T-helper 1 cell treated with Interleukin-12 subunit alpha and Interleukin-12 subunit beta and Interleukin-4 antibody, amounts not matched to agents 30 ng/mL and 1 ng/mL, for 36 hours (primary cell): Measurements from ENCODE around the gene MEG3. TPM values are rescaled to one million over a fixed set of nuclear protein-coding genes. Genes with fewer than 3 reads are reported as not detected.

ENCODE experiments used
- intact Hi-C: fragments of 100-400 bp; cut with micrococcal nuclease; formaldehyde crosslinking; loops from one replicate; pipeline ENCODE4 v1.15.1; 2024
- total RNA-seq: library from RNA; stranded (reverse); gene quantifications from 2 replicates; pipeline ENCODE4 v1.2.3, GENCODE V29; 2022

MEG3 gene
- total RNA-seq, 1 donor from 2014 or later = not detected

DNA sequence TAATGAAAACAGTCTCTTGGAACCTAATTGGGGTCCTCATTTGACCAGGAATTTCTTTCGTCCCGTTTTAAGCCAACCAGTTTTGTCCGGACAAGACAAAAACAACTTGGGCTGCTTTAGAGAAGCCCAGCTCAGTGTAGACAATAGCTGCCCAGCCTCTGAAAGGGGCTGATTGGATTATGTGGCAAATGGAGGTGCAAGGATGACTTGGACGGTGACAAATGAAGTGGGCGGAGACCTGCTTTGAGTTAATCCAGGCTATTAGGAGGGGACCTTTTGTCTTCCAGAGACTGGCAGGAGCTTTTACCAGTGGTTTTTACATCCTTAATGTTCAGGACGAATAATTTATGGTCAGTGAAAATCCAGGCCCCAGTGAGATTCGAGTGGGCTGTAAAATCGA, 4.8 kb downstream of the MEG3 start:
- intact Hi-C loops = no loop called here

GRCh38 chr14:100832311-100832960, 6.5 kb downstream of the MEG3 start:
- intact Hi-C loops = no loop called here

DNA sequence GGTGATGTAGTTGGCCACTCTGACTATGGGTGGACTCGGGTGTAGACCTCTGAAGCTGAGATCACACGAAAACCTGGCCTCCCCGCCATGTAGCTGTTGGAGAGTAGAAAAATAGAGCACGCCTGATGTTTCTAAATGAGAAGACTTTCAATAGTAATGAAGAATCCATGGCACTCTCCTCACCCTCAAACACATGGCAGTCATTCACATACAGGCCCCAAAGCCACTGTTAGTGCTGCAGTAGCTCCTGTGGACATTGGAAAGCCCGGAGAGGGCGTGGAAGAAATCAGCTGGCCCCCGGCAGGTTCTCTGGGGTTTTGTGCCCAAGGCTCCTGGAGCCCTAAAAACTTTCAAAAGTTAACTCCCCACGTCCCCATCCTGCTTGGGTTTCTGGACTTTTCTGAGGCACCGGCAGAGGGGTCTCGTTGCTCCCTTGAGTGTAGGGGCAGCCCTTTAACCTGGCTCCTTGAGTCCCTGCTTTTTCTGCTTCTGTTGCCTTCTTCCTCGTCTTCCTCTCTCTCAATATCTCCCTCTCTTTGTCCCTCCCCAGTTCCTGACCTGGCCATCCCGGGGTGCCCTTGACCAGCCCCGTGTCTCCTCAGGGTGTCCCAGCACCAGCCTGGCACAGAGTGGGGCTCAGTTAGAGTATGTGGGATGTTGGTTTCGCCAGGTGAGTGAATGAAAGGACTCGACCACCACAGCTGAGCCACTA, 8.3 kb downstream of the MEG3 start:
- intact Hi-C loops = no loop called here

DNA sequence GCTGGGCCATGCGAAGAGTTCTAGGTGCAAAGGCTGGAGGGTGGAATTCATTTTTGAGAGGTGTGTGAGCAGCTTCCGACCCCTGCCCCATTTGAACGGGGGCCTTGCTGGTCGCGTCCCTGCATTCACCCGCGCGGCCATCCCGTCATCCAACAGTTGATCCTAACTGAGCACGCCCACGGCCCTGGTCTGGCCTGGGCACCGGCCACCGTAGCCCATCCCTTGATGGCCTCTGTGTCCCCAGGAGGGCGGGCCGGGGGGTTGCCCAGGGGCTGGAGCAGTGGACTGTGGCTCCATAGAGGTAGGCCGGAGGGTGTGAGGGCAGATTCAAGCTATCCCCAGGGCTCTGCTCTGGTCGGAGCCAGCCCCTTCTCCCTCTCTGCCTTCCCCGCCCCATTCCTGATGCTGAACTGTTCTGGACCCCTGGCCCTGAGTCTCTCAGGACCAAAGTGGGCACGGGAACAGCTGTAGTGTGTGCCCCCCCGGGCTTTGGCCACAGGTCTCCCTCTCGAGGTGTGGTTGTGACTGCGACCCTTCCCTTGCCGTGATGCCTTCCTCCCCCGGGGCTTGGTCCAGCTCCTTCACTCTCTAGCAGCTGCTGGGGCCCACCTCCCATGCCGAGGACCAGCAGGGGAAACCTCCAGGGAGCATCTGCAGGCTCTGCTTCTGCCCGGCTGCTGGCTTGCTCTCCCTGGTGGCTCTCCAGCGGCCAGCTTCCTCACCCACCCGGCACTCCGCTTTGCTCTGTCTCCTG, 9.1 kb downstream of the MEG3 start:
- intact Hi-C loops = no loop called here

- intact Hi-C loops = no loop called here
Measured at GRCh38 chr14:100835548-100836310, 9.8 kb downstream of the MEG3 start.

- intact Hi-C loops = no loop called here
Measured at GRCh38 chr14:100836311-100836805, 10.4 kb downstream of the MEG3 start.

- intact Hi-C loops = no loop called here
Measured at GRCh38 chr14:100836941-100837804, 11.3 kb downstream of the MEG3 start.

GRCh38 chr14:100837805-100838350, 12.0 kb downstream of the MEG3 start:
- intact Hi-C loops = no loop called here

DNA sequence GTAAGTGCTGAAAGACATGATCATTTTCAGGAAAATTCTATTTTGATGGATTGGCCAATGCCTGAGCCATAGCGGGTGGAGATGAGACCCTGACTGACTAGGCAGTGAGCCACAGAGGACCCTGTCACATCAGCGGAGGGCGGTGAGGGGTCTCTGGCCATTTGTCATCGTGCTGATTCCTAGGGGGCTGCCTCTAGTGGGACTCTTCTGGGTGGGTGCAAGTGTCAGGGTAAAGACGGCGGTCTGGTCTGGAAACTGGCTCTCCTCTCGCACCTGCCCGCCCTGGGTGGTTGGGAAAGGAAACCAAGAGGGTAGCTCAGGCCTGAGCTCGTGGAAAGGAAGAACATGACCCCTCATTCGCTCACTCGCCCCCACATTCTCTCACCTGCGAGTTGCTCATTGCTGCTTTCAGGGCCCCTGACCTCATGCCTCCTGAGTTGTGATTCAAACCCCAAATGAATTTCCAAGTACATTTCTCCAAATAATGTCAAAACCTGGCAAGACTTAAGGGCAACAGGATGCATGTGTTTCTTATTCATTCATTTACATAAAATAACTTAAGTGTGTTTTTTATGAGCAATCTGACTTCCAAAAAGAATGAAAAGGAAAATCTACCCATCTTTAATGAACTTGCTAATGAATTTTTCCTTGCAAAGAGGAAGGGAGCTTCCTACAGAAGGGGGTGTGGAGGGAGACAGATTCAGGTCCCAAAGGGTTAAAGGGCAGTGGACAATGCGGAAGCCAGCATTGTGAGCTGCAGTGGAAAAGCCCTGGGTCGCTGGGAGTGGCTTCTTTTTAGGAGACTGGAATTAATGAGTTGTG, 12.8 kb downstream of the MEG3 start:
- intact Hi-C loops = no loop called here

DNA sequence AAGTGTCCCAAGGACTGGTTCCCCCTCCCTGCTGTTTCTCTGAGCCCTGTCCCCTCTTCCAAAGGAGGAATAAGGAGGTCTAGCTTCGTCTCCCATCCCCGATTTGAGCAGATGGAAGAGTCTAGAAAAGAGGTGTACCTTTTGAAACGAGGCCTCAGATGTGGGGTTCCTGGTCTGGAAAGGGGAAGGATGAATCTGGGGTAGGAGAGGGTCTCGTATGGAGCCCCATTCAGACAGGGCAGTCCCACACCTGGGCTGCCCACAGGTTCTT, 13.3 kb downstream of the MEG3 start:
- intact Hi-C loops = no loop called here

DNA sequence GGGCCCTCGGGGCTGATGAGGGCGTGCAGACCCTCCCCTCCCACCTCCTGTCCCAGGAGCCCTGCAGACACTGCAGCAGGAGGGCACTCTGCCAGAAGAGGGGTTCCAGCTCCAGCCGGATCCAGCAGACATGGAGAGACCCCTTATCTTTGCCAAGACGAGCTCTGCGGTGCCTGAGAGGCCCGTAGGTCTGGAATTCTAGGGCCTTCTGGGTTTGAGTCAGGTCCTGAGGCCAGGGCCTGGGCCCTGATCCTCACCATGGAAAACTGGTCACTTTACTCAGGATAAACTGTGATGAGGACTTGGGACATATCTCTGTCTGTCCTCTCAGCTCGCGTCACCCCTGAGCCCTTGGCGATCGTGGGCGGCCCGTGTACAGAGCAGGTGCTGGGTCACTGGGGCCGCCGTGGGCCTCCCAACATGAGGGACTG, 13.8 kb downstream of the MEG3 start:
- intact Hi-C loops = no loop called here

DNA sequence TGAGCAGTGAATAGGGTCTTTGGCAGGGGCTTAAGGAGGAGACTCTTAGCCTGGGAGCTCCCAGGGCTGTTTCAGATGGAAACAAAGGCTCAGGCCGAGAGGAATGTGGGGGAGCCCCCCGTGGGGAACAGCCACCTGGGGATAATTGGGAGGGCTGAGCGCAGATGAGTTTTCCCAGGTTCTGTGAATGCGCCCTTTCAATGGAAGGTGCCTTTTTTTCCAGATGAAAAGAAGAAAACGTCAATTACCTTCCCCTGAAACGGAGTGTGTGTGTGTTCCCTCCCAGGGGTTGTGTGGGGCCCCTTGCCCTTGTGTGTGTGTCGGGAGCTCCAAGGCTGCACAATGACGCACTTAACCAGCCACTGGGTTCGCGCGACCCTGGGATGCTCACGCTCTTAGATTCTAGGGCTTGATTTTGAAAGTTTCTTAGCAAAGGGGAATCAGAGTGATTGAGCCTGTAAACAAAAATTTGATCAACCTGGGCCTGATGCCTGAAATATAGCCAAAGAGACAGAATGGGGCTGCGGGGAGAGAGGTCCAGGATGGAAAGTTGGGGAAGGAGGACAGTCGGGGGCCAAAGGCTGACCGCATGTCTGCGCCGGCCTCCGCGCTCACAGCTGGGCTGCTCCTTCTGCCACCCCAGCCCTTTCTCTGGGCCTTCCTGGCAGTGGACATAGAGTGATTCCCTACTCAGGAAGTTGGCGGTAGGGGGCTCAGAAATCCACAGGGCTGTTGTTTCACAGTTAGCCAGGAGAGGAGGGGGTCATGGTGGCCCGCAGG, 14.6 kb downstream of the MEG3 start:
- intact Hi-C loops = no loop called here

DNA sequence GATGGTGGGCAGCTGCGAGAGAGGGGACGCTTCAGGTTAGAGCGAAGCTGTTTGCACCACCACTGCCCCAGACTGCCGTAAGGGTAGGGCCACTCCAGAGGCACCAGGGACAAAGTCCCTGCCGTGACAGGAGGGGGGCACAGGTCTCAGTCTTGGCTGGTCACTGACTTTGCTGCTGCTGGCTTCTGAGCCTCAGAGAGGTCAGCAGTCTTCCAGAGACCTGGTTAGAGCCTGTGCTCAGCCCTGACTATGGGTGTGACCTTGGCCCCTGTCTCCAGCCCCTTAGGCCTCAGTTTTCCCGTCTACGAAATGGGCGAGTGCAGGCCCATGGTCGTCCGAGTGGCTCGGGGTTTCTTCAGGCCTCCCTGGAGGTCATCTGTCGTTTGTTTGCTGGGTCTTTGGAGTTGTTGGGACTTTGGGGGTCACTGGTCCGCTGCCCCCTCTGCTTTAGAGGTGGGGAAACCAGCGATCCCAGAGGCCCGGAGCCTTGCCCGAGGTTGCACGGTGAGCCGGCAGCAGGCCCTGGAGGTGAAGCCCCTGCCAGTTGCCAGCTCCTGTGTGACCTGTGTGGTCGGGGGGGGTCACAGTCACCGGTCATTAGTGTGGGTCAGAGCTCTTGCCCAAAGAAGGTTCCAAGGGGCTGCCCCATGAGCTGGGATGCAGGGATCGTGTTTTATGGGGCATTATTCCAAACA, 15.3 kb downstream of the MEG3 start:
- intact Hi-C loops = no loop called here

DNA sequence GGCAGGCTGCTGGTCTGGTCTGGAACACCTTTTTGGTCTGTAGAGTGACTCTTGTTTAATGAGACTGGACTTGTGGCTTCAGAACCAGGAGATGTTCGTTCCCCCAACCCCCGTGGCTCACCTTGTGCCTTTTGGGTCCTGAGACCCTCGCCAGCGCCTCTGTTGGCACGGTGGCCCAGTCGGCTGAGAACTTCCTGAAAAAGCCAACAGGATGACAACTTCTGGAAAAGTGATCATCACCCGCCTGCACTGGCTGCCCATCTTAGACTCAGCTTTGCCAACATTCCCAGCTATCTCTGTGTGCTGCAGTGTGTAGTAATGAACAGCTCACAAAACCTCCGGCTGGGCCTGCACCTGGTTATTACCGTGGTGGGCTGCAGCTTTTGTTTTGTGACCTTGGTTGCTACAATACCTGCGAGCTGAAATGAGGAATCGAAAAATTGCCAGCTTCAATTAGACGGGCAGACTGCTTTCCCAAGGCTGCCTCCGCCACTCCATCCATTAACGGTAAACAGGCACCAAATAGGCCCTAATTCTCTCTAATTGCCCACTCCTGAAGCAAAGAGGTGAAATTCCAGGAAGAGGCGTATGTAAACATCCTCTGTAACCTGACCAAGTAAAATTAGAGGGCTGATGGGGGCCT, 16.0 kb downstream of the MEG3 start:
- intact Hi-C loops = no loop called here

- intact Hi-C loops = no loop called here
Measured at GRCh38 chr14:100842799-100843198, 16.9 kb downstream of the MEG3 start.

DNA sequence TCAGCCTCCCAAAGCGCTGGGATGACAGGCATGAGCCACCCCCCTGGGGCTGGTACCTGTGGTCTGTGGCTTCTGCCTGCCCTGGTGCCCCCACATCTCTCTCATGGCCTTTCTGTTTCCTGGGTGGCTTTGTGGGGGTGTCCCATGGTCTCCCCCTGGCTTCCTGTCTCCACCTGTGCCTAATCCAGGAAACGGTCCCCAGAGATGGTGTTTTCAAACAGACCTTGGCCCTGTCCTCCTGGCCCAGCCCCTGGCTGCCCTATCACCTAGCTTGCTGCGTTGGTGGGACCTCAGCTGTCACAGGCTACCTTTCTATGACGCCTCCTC, 18.1 kb downstream of the MEG3 start:
- intact Hi-C loops = no loop called here

DNA sequence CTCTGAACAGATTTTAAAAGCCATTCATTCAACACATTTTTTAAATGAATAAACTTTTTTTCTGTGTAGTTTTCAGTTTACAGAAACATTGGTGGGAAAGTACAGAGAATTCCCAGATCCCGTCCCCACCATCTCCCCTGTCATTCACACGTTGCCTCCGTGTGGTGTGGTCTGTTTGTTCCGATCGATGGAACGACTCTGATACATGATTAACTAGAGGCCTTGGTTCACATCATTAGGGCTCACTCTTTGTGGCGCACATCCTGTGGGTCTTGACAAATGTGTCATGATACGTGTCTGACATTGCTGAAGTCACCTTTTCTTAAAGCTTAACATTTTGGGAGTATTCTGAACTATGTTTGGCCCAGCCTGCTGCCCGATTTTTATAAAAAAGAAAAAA, 18.5 kb downstream of the MEG3 start:
- intact Hi-C loops = no loop called here

DNA sequence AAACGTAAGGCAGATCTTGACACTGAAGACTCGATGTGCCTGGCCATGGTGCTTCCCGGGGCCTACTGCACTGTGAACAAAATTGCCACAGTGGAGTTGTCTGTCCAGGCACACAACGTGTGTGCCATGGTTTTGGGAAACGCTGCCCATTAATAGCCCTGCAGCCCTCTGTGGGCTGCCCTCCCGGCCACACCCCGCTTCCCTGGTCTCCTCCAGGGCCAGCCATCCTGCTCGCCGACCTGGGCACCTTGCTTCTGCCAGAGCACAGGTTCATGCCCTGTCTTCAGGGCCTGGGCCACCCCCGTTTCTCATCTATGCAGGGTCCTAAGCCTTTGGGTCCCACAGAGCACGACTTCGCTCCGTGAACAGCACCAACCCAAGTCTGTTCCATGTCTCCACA, 18.9 kb downstream of the MEG3 start:
- intact Hi-C loops = no loop called here
